ENCODE results near the gene RLBP1. TPM values are rescaled to one million over a fixed set of nuclear protein-coding genes. Genes with fewer than 3 reads are reported as not detected.

Gene RLBP1
- total and polyA plus RNA-seq, 10 donors: not detected

GRCh38 chr15:89192766-89193165, 28.6 kb downstream of the RLBP1 start:
- DNase-seq: no peak
- Histone ChIP-seq H3K36me3 (peaks cover 0 to 100% (median 85%) of the 10 kb centered on the region in 6 donors), H3K4me1 (peaks cover 0 to 9% (median 0%) of the 10 kb centered on the region in 6 donors), H3K27me3 (replicated peaks in 1 of 7) (no peaks in the 10 kb centered on the region), H3K27ac (no peak overlapping the region), H3K4me3 (no peak overlapping the region), H3K9me3 (no peaks in the 10 kb centered on the region)
- no peak for TF ChIP-seq POLR2AphosphoS5 (IDR thresholded peaks at IDR 0.05)
- TF ChIP-seq CTCF (IDR thresholded peaks at IDR 0.05 in 8 of 11, conservative IDR thresholded peaks at IDR 0.05 in 3 of 11): no peak
- 87 to 97% (median 94%) methylated on average over 3 of the region's 3 CpGs for WGBS, 5 donors
- intact Hi-C loops (cut with DNase I; ENCODE audit: low total_unique reads): no loop called here

- no peak for DNase-seq
Measured at GRCh38 chr15:89192136-89192535, 29.2 kb downstream of the RLBP1 start.

GRCh38 chr15:89187986-89188514, 33.3 kb downstream of the RLBP1 start:
- no peaks in the 10 kb centered on the region for H3K4me1 ChIP-seq
- WGBS, 5 donors: 94 to 100% (median 95%) methylated on average over 8 of the region's 8 CpGs
- no peak for DNase-seq
- no peak overlapping the region for H3K27ac ChIP-seq
- no peaks in the 10 kb centered on the region for H3K27me3 ChIP-seq (replicated peaks in 1 of 7)
- intact Hi-C loops (cut with DNase I; ENCODE audit: low total_unique reads): no loop called here
- no peaks in the 10 kb centered on the region for H3K9me3 ChIP-seq
- no peak overlapping the region for H3K4me3 ChIP-seq
- TF ChIP-seq CTCF (IDR thresholded peaks at IDR 0.05 in 8 of 11, conservative IDR thresholded peaks at IDR 0.05 in 3 of 11): no peak
- TF ChIP-seq POLR2A (IDR thresholded peaks at IDR 0.05): no peak
- TF ChIP-seq POLR2AphosphoS5 (IDR thresholded peaks at IDR 0.05): no peak
- peaks cover 0 to 98% (median 80%) of the 10 kb centered on the region in 6 donors for H3K36me3 ChIP-seq

More at GRCh38 chr15:89192136-89192535, 29.2 kb downstream of the RLBP1 start:
- H3K4me3 ChIP-seq: no peak overlapping the region
- H3K36me3 ChIP-seq: peaks cover 0 to 100% (median 91%) of the 10 kb centered on the region in 6 donors
- no peaks in the 10 kb centered on the region for H3K27me3 ChIP-seq (replicated peaks in 1 of 7)
- no peaks in the 10 kb centered on the region for H3K9me3 ChIP-seq
- no peak overlapping the region for H3K27ac ChIP-seq
- 70 to 78% (median 72%) methylated on average over 2 of the region's 2 CpGs for WGBS, 5 donors
- no peak for TF ChIP-seq CTCF (IDR thresholded peaks at IDR 0.05 in 8 of 11, conservative IDR thresholded peaks at IDR 0.05 in 3 of 11)
- TF ChIP-seq POLR2AphosphoS5 (IDR thresholded peaks at IDR 0.05): no peak
- peaks cover 0 to 3% (median 0%) of the 10 kb centered on the region in 6 donors for H3K4me1 ChIP-seq
- intact Hi-C loops (cut with DNase I; ENCODE audit: low total_unique reads): no loop called here

- H3K36me3 ChIP-seq: peaks cover 0 to 98% (median 74%) of the 10 kb centered on the region in 6 donors
- WGBS, 5 donors: 88 to 93% (median 91%) methylated on average over 9 of the region's 9 CpGs
- no peaks in the 10 kb centered on the region for H3K4me1 ChIP-seq
- no peak for DNase-seq
- no peaks in the 10 kb centered on the region for H3K27me3 ChIP-seq (replicated peaks in 1 of 7)
- H3K4me3 ChIP-seq: no peak overlapping the region
- no peaks in the 10 kb centered on the region for H3K9me3 ChIP-seq
- no peak for TF ChIP-seq POLR2A (IDR thresholded peaks at IDR 0.05)
- TF ChIP-seq CTCF (IDR thresholded peaks at IDR 0.05 in 8 of 11, conservative IDR thresholded peaks at IDR 0.05 in 3 of 11): no peak
- TF ChIP-seq POLR2AphosphoS5 (IDR thresholded peaks at IDR 0.05): no peak
- intact Hi-C loops (cut with DNase I; ENCODE audit: low total_unique reads): no loop called here
- H3K27ac ChIP-seq: no peak overlapping the region
Measured at GRCh38 chr15:89187301-89187985, 33.9 kb downstream of the RLBP1 start.
